Measurements from ENCODE around the gene IFNL1.
"Not testable (repeated sequence)": the region's sequence is repeated elsewhere in the genome, so short reads cannot be mapped to it uniquely, and the experiment has no call there.

Gene IFNL1

DNA sequence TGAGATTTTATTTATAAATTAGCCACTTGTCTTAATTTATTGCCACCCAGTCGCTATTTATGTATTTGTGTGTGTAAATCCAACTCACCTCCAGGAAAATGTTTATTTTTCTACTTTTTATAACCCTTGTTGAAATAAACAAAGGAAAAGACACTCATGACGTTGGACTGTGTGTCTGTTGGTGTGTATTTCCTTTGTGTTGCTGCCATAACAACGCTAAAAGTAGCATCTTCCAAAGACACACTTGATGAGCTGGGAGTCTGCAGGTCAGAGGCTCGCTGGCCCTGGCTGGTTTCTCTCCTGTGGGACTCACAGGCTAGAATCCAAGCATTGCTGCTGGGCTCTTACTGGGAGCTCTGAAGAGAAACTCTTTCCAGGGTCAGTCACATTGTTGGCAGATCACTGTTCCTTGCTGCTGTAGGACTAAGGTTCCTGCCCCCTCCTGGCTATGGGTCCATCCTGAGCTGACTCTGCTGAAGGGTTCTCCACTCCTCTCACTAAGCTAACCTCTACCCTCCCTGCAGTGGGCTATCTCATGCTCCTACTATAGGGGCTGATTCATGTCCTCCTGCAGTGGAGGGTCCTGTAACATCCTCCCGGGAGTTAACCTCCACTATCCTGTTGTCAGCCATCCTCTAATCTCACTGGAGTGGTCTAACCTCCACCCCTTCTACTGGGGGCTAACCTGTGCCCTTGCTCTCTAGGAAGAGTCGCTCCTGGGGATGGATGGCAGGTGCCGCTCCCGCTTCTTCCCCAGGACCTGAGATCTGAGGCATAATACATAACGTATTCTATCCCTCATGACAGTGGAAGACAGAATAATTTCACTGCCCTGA is 26.0 kb upstream of the IFNL1 start:
- no peak for DNase-seq (ENCODE audit: low spot score)

DNA sequence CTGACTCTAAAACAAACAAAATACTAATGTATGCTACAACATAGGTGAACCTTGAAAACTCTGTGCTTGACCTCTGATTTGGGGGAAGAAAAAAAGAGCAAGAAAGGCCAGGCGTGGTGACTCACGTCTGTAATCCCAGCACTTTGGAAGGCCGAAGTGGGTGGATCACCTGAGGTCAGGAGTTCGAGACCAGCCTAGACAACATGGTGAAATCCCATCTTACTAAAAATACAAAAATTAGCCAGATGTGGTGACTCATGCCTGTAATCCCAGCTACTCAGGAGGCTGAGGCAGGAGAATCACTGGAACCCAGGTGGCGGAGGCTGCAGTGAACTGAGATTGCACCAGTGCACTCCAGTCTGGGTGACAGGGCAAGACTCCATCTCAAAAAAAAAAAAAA is 22.3 kb upstream of the IFNL1 start:
- not testable (repeated sequence) for DNase-seq (ENCODE audit: low spot score)

DNA sequence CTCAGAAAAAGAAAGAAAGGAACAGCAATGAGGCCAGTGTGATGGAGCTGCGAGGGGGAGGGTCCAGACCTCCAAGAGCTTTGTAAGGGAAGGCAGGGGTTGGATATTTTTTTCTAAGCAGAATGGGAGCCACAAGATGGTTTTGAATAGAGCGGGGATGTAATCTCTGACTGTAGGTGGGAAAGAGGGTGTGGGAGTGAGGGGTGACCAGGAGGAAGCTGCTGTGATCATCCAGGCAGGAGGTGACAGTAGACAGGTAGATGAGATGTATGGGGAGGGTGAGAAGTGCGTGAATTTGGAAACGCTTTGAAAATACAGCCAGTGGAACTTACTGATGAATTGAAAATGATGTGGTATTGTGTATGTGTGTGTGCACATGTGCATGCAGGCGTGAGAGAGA is 20.6 kb upstream of the IFNL1 start:
- no peak for DNase-seq (ENCODE audit: low spot score)

DNA sequence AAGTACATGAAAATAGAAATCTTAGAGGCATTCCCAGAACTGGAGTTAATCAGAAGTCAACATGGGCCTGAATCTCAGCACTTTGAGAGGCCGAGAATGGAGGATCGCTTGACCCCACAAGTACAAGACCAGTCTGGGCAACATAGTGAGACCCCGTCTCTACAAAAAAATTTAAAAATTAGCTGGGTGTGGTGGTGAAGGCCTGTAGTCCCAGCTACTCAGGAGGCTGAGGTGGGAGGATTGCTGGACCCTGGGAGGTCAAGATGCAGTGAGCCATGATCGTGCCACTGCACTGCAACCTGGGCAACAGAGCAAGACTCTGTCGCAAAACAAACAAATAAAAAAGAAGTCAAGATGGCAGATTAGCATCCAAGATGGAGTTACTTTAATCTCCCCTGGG is 19.5 kb upstream of the IFNL1 start:
- no peak for DNase-seq (ENCODE audit: low spot score)

DNA sequence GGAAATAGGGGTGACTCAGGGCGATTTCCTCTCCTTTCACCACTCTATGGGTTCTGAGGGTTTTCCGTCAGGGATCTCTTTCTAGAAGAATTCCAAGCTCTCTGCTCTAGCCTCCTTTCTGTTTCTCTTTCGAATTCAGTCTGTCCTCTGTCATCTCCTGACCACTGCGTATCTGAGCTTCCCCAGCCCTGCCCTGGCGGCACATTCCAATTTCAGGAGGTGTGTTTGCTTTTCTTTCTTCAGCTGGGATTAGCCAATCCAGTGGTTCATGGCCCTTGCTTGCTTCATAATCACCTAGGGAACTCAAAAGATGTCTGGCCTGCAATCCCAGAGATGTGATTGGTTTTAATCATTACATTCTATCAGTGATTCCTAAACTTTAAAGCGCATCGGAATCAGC is 18.6 kb upstream of the IFNL1 start:
- DNase-seq (ENCODE audit: low spot score): no peak

DNA sequence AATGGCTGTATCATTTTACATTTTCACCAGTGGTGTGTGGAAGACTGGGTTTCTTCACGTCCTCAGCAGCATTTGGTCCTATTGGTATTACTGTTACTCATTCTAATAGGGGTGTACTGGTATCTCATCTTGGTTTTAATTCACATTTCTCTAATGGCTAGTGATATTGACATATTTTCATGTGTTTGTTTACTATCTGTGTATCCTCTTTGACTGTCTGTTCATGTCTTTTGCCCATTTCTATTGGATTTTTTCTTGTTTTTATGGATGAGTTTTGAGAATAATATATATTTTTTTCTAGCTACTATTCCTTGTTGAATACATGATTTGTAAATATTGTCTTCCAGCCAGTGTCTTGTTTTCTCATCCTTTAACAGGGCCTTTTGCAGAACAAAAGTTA is 14.2 kb upstream of the IFNL1 start:
- no peak for DNase-seq (ENCODE audit: low spot score)

DNA sequence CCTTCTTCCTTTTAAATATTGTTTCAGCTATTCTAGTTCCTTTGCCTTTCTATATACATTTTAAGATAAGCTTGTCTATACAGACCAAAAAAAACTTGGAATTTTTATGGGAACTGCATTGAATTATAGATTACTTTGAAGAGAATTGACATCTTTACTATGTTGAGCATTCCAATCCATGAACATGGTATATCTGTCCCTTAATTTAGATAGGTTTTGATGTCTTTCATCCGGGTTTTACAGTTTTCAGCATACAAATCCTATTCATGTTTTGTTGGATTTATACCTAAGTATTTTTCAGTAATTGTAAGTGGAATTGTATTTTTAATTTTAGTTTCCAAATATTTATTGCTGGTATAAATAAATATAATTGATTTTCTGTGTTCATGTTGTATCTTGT is 12.2 kb upstream of the IFNL1 start:
- no peak for DNase-seq (ENCODE audit: low spot score)

DNA sequence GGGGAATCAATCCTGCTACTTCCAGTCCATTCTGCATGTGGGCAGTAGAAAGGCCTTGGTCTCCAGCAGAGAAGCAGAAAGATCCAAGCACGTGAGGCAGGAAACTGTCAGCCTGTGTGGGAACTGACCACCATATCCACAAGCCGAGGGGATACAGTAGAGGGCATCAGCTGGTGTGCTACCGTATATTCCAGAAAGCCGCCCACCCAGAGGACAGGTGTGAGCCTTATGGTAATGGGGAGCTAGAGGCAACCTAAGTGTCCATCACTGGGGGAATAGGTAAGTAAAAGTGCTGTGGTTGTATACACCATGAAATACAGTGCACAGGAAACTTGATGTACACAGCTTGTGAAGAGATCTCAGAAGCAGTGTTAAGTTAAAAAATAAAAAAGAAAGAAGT is 2.8 kb upstream of the IFNL1 start:
- no peak for DNase-seq (ENCODE audit: low spot score)

DNA sequence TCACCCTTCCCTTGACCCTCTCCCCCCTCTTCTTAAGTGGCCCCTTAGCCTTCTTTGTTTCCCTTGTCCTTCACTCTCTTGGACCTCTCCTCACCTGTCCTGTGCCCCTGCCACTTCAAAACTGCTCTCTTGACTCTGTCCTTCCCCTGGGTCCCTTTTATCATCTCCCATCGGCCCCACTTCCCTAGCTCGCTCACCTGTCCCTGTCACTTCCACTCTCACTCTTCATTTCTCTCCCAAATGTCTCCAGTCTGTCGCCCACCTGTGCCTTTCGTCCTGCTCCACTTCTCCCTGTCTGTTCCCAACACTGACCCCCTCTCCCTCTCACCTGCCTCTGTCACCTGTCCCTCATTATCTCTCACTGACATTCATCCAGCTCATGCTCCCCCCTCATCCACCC is 699 bp downstream of the IFNL1 start:
- DNase-seq (ENCODE audit: low spot score): no peak

DNA sequence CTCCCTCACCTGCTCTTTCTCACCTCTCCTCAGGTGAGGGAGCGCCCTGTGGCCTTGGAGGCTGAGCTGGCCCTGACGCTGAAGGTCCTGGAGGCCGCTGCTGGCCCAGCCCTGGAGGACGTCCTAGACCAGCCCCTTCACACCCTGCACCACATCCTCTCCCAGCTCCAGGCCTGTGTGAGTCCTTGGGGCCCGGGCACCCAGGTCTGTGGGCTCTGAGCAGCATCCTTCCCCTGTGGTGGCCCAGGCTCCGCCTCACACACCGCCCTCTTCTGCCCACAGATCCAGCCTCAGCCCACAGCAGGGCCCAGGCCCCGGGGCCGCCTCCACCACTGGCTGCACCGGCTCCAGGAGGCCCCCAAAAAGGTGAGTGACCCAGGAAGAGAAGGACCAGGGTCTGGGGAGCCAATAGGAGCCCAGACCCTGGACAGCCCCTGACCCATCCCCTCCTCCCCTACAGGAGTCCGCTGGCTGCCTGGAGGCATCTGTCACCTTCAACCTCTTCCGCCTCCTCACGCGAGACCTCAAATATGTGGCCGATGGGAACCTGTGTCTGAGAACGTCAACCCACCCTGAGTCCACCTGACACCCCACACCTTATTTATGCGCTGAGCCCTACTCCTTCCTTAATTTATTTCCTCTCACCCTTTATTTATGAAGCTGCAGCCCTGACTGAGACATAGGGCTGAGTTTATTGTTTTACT is 1.9 kb downstream of the IFNL1 start:
- no peak for DNase-seq (ENCODE audit: low spot score)

DNA sequence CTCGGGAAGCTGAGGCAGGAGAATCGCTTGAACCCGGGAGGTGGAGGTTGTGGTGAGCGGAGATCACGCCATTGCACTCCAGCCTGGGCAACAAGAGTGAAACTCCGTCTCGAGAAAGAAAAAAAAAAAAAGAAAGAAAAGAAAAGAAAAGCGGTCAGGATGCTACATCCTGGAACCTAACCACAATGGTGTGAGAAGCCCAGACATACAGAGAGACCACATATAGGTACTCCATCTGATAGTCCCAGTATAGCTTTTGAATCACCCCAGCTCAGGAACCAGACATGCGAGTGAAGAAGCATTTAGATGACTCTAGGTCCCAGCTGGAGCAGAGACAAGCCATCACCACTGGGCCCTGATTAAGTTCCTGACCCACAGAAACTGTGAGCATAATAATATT is 3.2 kb downstream of the IFNL1 start:
- no peak for DNase-seq (ENCODE audit: low spot score)

DNA sequence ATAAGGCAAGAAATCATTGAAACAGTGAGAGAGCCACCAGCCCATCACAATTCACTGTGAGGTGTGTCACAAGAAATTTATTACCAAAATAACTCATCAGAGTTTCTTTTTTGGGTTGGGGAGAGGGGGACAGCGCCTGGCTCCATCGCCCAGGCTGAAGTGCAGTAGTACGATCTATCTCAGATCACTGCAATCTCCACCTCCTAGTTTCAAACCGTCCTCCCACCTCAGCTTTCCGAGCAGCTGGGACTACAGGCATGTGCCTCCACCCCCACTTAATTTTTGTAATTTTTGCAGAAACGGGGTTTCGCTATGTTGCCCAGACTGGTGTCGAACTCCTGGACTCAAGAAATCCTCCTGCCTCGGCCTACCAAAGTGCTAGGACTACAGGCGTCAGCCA is 3.6 kb downstream of the IFNL1 start:
- DNase-seq (ENCODE audit: low spot score): no peak

DNA sequence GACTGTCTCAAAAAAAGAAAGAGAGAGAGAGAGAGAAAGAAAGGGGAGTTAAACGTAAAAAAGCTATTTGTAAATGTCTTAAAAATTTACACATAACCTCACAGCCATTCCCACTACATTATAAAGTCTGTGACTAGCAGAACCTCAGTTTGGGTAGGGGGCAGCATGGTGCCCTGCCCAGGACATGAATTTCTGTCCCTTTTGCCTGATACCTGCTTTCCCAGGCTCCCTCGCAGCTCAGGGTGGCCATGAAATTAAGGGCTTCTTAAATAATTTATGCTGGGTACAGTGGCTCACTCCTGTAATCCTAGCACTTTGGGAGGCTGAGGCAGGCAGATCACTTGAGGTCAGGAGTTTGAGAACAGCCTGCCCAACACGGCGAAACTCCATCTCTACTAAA is 4.8 kb downstream of the IFNL1 start:
- no peak for DNase-seq (ENCODE audit: low spot score)

DNA sequence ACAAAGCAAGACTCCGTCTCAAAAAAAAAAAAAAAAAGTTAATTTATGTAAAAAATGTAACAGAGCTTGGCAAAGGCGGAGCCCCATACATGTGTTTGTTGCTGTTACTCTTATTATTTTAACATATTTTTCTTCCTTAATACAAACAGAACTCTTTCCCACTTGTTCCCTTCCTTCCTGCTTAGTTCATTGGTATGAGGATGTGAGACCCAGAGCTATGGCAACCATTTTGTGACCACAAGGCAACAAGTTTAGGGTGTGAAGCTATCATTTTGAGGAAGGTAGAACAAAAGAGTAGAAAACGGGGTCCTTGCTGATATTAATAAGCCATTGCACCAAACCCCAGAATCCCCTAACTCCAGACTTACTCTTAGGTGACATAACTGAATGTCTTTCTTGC is 5.4 kb downstream of the IFNL1 start:
- no peak for DNase-seq (ENCODE audit: low spot score)

DNA sequence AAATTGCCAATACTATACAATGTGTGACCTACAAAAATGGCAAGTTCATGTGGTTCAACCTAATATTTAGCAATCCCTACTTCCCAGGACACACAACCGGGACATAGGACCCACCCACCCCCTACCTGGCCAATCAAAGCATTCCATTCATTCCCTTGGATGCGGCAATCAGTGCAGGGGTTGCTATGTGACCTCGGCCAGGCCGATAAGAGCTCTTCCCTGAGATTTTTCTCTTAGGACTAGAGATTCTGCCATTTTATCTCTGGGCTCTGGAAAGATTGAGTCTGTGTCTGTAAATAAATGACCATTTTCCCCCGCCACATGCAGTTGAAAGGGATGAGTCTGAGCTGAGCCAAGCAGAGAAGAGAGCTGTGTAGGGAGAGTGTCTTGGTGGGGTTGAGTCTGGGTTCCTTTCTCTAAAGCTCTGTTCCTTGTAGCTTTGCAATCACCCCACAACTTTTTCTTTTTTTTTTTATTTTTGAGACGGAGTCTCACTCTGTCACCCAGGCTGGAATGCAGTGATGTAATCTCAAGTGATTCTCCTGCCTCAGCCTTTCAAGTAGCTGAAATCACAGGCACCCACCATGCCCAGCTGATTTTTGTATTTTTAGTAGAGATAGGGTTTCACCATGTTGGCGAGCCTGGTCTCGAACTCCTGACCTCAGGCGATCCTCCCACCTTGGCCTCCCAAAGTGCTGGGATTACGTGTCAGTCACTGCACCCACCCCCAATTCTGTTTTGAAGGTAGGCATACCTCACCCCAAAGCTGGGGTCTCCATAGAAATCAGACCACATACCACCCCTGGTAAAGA is 7.4 kb downstream of the IFNL1 start:
- DNase-seq (ENCODE audit: low spot score): no peak

DNA sequence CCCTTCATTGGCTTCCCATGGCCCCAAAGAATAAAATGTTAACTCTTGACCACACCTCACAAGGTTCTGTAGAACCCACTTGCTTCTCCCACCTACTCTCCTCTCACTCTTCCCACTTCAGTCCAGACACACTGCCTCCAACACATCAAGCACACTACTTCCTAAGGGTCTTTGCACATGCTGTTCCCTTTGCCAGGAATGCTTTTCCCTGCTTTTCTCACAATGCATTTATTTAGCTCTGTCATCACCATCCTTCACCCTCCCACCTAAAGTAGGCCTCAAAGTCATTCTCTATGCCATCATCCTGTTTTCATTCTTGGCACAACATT is 7.9 kb downstream of the IFNL1 start:
- no peak for DNase-seq (ENCODE audit: low spot score)

DNA sequence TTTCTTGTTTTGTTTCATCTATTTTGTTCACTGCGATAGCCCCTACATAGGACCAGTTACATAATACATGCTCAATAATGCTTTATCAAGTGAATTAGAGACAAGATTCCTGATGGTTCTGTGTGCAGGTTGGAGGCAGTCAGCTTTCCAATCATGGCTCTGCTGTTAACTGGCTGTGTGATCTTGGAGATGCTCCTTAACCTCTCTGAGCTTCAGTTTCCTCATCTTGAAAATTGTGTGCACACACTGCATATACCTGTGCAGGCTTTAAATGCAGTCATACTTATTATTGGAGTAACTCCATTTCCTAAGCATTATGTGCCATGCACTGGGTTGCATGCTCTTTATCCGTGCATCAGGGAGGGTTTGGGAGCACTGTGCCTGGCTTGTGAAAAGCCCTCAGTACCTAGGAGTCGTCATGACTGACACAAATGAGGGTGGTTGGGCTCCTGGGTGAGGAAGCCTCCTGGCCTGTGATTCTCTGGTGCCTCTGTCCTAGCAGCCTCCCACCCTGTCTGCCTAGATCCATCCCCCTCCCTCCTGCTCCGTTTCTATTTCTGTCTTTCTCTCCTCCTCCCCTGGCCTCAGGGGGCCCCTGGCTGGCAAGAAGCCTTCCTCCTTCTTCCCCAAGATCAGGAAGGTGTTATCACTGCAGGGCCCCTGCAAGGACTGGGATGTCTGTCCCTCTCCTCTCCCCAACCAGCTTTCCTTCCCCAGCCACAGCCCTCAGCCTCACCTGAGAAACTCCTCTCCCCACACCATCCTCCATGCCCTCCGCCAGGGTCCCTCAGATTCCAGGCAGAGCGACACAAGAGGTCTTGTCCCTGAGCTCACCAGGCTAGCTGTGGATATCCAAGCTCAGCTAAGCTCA is 8.7 kb downstream of the IFNL1 start:
- no peak for DNase-seq (ENCODE audit: low spot score)

DNA sequence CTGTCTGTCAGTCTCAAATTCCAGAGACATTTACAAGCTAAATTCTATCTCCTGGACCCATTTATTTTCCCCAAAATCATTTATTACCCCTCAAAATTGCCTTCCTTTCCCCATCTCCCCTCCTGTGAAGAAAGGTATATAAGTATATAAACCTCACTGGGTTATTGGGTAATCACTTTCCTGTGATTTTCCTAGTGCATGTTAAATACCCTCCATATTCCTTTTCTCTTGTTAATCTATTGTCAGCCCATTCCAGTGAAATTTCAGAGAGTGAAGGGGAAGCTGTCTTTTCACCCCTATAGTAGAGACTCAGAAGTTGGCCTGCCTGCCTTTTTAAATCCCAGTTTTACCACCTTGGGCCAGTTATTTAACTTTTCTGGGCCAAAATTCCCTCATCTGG is 9.9 kb downstream of the IFNL1 start:
- no peak for DNase-seq (ENCODE audit: low spot score)

DNA sequence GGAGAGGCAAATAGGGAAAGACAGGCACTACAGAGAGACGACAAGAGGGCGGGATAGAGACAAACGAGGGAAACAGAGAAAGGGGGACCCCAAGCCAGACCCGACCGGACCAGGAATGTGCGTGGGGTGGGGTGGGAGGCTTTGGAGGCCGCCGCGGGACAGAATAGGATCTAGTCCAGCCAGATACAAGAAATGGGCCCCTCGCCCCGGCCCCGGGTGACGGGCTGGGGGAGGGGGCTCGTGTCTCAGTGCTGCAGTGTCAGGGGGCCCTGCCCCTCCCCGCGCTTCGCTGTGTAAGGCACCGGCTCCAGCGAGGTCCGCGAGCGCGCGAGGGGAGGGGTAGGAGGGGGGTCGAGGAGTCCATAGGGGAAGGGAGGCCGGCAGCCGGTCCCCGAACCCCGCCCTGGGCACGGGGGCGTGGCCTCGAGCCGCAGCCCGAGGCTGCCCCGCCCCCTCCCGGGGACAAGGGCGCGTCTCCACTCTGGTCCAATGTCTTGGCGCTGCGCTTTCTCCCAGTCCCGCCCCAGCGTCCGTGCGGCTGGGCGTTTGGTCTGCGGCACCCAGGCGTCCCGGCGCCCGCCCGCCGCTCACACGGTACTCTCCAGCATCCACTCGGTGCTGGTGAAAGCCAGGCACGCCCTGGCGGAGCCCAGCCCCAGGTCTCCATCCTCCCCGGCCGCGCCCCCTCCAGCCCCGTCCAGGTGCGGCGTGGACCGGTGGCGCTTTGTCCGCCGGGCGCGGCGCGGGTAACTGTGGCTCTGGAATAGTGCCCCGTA is 11.0 kb downstream of the IFNL1 start:
- DNase-seq (ENCODE audit: low spot score): no peak

DNA sequence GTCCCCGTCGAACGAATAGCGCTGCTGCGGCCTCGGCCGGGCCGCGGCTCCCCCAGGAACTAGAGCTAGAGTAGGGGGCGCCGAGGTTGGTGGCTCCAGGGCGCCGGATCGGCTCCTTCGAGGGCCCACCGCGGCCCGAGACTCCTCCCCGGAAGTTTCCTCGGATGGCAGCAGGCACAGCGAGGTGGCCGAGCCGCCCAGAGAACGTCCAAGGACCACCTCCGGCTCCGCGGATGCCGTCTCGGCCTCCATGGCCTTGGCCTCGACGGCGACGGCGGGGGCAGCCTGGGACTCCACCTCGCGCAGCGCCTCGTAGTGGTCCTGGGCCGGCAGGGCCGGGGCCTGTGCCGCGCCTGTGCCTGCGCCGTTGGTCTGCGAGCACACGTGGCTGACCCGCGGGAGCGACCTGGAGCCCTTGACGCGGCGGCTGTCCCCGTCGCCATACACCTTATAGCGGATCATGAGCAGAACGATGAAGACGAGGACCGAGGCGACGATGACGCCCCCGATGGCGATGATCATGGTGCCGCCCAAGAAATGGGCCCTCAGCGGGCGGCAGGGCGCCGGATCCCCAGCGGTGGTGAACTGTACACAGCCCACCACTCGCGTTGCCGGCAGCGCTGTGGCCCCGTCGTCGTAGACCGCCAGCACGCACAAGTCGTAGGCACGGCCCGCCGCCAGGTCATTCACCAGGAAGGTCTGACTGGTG is 11.8 kb downstream of the IFNL1 start:
- DNase-seq (ENCODE audit: low spot score): no peak
